HG03097 (cell line): Measurements from ENCODE around the gene NDUFB2.
"Not testable (repeated sequence)": the region's sequence is repeated elsewhere in the genome, so short reads cannot be mapped to it uniquely, and the experiment has no call there.

Experiments used
- ATAC-seq: cut with Tn5 transposase; IDR thresholded peaks from one replicate; pipeline ENCODE4 v1.9.1; 2021; ENCODE audit not compliant: unreplicated experiment, low FRiP score

Gene NDUFB2

DNA sequence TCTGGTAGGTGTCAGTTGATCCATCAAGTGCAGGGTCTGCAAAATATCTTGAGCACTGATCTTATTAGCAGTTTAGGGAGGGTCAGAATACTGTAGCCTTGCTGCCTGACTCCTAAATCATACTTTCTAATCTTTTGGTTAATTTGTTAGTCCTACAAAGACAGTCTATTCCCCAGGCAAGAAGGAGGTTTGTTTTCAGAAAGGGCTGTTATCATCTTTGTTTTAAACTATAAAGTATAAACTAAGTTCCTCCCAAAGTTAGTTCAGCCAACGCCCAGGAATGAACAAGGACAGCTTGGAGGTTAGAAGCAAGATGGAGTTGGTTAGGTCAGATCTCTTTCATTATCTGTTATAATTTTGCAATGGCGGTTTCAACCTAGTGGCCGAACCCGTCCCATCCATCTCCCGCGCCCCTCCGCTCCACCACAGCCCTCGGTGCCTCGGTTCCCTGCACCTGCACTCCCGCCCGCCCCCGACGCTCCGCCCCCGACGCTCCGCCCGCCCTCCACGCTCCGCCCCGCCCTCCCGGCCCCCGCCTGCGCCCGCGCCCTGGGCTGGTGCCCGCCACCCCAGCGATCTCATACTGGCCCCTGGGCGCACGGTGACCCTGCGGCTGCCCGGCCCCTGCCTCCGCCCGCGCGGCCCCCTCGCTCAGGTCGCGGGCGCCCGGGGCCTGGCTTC lies 24.0 kb upstream of the NDUFB2 start, which contains the start of gene ADCK2:
TSS of gene ADCK2 (plus strand) at position 564 of the 681 bp plus-strand sequence. CDS start 386 bp downstream, outside the sequence.
- peak; percentile 32 for ATAC-seq

DNA sequence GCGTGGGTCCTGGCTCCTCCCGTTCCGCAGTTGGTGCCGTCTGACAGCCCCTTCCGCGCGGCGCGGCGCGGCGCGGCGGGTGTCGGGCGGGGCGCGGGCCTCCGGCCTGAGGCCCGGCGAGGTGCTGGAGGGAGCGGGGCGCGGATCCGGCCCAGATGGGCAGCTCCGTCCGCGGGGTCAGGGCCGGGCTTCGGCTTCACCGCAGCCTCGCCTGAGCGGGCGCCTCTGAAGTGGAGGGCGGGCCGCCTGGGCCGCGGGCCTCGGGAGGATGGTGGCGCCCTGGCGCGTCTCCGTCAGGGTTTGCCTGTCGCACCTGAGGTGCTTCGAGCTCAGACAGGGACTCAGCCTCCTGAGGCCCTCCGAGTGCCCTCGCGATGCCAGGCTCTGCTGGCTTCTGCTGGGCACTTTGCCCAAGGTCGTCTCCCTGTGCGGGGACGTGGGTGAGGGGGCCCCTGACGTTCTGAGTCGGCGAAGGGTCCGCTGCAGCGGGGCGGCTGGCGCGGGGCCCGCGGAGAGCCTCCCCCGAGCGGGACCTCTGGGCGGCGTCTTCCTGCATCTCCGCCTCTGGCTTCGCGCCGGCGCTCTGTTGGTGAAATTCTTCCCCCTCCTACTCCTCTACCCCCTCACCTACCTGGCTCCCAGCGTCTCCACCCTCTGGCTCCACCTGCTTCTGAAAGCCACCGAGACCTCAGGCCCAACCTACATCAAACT lies 23.3 kb upstream of the NDUFB2 start:
- ATAC-seq: peak; percentile 34

DNA sequence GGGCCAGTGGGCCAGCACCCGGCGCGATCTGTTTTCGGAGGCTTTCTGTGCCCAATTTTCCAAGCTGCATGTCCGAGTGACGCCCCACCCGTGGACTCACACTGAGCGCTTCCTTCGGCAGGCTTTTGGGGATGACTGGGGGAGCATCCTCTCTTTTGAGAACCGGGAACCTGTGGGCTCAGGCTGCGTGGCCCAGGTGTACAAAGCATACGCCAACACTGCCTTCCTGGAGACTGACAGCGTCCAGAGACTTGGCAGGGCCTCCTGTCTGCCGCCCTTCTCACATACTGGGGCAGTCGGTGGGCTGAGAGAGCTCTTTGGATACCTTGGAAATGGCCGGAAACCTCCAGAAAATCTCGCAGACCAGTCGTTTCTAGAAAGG lies 22.7 kb upstream of the NDUFB2 start:
- ATAC-seq: no peak

DNA sequence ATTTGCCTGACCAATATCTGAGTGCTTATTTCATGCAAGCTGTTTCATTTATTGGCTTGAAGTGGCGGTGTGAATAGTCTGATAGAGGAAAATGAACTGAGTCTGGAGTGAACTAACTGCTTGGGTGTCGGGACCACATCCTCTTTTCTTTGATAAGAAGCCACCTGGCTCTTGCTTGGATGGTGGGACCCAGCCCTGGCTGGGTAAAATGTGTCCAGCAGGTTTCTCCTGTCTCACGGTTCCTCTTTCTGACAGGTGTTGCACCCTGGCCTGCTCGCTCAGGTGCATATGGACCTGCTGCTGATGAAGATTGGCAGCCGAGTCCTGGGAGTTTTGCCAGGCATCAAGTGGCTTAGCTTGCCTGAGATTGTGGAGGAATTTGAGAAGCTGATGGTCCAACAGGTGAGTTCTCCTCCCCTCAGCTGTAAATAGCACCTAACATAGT lies 22.1 kb upstream of the NDUFB2 start:
- ATAC-seq: no peak

DNA sequence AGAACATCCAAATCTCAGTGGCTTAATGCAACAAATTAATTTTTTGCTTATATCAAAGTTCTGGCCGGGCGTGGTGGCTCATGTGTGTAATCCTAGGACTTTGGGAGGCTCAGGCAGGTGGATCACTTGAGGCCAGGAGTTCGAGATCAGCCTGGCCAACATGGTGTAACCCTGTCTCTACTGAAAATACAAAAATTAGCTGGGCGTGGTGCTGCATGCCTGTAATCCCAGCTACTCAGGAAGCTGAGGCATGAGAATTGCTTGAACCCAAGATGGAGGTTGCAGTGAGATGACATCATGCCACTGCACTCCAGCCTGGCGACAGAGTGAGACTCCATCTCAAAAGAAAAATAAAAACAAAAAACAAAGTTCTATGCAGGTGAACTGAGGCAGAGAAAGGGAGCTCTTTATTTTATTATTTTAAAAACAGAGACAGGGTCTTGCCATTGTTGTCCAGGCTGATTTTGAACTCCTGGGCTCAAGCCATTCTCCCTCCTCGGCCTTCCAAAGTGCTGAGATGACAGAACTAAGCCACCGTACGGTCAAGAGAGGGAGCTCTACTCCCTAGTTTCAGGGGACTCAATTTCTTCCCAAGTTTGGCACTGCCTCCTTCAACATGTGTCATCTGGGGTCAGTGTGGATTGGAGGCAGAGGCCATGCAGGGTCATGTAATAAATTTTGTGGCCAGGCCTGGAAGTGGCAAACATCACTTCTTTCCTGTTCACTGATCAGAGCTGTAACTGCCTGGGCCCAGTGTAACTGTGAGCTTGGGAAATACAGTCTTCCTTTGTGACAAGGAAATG lies 21.4 kb upstream of the NDUFB2 start:
- ATAC-seq: no peak

DNA sequence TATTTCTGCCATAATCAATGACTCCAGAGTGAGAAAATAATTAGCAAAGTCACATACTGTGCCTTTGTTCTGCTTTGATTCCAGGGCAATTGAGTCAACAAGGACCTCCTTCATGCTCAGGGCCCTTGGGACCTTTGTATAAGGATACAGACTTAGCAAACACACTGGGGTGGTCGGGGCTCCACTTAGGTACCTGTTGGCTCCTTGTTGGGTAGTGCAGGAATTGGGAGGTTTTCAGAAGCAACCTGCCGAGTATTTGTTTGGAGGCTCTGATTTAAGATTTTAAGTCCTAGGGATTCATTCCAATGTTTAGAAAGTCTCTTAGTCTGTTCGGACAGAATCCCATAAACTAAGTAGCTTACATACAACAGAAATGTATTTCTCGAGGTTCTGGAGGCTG lies 20.8 kb upstream of the NDUFB2 start:
- no peak for ATAC-seq

DNA sequence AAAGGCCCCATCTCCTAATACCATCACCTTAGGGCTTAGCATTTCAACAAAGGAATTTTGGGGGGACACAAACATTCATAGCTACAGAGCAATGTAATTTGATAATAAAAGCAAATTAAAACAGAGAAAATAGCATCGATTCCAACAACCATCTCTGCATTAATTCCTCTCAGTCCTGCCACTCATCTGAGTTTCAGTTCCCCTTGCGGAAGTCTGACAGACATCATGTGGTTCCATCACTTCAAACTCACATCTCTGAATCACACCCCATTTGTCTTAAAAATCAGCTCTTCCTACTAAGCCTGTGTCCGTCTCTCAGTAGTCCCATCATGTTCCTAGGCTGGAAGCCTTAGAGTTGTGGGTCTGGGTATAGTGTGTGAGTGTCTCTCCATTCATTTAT lies 20.2 kb upstream of the NDUFB2 start:
- peak; percentile 47 for ATAC-seq

DNA sequence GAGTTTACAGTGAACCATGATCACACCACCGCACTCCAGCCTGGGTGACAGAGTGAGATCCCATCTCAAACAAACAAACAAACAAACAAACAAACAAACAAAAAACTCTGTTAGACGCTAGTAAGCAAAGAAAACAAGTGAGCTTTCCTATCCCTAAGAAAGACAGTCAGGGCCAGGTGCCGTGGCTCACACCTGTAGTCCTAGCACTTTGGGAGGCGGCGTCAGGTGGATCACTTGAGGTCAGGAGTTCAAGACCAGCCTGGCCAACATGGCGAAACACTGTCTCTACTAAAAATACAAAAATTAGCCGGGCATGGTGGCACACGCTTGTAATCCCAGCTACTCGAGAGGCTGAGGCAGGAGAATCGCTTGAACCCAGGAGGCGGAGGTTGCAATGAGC lies 19.6 kb upstream of the NDUFB2 start:
- ATAC-seq: not testable (repeated sequence)

DNA sequence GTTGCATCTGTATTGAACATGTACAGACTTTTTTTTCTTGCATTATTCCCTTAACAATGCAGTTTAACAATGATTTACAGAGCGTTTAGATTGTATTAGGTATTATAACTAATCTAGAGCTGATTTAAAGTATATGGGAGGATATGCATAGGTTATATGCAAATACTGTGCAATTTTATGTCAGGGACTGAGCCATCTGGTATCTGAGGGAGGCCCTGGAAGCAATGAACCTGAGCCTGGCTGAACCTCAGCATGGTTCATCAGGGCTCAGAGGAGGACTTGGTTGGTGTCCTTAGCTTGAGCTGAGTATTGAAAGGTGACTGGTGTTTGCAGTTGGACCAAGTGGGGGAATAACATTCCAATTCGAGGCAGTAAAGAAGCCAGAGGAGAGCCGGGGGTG lies 19.0 kb upstream of the NDUFB2 start:
- no peak for ATAC-seq

DNA sequence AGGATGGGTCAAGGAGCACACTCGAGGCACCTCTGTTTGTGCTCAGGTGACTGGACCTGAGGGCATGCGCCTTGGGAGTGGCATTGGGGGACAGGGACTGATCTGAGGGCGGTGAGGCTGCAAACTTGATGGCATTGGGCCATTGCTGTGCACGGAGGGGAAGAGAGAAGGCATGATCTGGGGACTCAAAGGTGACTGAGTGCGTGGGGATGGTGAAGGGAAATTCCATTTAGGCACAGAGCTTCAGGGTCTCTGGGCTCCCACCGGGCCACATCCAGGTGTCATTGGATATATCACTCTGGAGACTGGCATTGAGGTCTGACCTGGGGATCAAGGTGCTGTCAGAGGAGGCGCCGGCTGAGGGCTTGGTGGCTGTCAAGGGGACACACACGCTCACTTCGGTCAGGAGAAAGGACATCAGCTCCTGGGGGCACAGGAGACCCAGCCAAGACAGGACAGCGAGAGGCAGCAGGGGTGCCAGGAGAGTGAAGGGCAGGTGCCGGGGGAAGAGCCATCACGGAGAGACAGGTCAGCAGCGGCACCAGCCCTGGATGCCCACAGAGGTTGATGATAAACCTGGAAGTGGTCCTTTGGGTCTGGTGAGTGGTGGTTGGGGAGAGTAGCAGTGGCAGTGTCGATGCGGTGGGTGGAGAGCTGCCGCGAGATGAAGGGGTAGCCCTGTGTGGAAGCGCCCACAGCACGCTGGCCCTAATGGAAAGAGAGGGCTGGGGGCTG lies 18.3 kb upstream of the NDUFB2 start:
- no peak for ATAC-seq

DNA sequence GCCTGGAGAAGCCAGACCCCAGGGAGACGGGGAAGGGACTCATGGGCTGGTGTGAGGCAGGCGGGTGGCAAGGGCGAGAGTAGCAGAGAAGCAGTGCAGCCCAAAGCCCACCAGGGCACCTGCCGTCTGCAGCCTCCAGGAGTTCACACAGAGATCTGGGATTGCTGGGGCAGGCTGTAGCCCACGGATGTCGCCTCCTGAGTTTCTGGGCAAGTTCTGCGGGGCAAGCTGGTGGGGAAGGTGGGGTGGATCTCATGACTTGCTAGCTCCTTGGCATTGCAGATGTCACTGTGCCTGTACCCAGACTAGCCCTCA lies 17.7 kb upstream of the NDUFB2 start:
- no peak for ATAC-seq

DNA sequence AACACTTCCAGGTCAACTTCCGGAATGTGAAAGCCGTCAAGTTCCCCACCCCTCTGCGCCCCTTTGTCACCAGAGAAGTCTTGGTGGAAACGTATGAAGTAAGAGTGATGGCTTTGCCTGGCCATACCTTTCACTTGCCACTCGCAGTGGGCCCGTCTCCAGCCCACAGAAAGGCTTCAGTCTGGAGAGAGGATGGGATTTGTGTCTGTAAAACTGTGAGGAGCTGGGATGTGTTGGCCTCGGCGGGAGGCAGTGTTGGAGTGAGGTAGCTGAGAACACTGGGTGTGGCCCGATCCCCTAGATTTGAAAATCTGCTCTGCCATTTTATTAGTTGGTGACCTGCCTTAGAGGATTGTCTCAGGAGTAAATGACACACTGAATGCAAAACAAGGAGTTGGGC lies 17.3 kb upstream of the NDUFB2 start:
- no peak for ATAC-seq

DNA sequence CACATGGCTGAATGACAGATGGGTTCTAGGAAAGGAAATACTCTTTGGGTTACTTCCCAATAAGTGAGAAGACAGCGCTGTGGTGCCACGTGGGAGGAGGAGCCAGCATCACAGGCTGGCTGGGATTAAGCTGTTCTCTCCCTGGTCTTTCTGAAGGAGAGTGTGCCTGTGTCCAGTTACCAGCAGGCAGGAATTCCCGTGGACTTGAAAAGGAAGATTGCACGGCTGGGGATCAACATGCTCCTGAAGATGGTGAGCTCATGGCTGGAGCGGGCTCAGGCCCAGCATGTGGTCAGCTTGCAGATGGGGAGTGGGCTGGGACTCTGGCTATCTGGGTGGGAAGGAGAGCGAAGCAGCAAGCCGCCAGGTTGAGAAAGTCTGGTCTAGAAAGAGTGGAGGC lies 15.6 kb upstream of the NDUFB2 start:
- no peak for ATAC-seq

DNA sequence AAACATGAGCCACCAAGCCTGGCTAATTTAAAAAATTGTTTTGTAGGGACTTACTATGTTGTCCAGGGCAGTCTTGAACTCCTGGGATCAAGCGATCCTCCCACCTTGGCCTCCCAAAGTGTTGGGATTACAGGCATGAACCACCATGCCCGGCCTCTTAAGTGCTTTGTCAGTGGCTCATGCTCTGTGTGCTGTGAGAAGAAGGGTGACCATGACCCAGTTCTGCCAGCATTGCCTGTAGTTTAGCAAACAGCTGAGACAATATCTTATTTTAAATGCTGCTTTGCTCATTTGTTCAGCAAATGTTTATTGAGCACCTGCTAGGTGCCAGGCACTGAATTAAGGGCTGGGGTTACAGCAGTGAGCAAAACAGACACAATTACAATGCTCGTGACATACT lies 14.7 kb upstream of the NDUFB2 start:
- ATAC-seq: no peak

DNA sequence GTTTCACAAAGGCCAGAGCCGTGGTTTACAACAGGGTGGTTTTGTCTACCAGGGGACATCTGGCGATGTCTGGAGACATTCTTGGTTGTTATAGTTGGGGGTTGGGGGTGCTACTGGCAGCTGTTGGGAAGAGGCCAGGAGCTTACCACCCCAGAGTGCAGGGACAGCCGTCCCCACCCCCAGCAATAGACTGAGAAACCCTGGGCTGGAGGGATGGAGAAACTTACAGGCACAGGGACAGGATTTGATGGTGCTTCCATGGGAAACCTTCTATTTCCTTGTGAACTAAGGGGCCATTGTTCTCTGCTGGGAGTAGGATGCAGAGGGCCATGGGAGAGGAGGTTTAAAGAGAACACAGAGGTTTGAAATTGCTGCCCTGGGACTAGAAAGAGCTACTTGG lies 12.9 kb upstream of the NDUFB2 start:
- no peak for ATAC-seq

DNA sequence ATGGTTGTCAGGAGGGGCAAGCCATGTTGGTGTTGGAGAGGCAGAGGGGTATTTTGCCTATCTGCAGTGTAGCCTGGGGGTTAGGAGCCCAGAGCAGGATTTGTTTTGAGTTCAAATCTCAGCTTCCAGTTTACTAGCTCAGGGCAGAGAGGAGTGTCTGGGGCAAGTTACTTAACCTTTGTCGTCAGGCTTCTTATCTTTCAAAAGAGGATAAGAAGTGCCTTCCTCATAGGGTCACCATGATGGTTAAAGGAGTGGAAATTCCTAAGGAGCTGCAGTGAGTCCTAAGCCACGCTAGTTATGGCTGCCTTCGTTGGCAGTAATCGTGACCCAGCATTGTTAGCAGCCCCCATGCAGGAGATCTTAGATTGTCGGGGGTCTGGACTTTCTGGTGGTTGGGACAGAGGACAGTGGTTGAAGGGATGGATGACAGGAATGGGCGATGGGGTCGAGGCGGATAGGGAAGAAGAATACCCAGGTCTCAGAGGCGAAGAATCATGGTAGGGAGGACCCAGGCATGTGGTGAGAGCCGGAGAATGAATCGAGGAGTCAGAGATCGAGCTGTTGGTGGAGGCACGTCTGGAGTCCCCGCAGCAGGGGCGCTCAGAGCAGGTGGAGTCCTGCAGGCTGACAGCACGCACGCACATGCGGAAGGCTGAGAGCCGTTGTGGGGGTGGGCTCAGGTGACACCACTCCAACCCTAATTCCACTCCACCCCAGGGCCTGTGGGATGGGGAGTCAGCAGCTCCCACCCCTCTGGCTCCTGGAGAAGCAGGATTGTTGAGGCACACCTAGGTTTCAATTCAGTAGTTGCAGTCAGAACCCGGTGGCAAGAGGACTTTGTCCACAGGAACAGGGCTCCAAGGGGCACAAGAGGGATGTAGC lies 12.2 kb upstream of the NDUFB2 start:
- no peak for ATAC-seq

DNA sequence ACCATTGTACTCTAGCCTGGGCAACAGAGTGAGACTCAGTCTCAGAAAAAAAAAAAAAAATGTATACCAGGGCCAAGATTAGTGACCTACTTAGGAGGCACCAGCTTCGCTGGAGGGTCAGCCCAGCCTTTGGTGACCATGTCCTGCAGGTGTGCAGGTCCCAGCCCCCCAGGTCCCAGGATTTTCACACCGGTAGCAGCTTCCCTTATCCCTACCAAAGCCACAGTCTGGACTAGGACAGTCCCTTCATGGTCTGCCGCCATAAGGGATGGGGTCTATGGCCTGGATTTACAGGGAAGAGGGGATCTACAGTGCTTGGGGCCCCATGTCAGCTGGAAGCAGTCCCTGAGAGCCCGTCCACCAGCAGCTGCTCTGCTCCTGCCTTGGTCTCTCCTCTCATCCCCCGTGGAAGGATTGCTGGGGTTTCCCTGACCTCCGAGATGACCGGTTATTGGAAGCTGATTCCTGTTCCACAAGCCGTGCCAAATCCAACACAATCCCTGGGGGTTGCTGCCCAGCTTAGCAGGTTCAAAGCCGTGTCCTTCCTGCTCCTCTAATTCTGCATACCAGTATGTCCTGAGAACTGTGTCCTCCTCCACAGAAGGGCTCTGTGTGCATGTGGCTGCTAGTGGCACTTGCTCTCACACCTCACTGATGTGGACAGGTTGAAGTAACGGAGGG lies 11.0 kb upstream of the NDUFB2 start:
- no peak for ATAC-seq

DNA sequence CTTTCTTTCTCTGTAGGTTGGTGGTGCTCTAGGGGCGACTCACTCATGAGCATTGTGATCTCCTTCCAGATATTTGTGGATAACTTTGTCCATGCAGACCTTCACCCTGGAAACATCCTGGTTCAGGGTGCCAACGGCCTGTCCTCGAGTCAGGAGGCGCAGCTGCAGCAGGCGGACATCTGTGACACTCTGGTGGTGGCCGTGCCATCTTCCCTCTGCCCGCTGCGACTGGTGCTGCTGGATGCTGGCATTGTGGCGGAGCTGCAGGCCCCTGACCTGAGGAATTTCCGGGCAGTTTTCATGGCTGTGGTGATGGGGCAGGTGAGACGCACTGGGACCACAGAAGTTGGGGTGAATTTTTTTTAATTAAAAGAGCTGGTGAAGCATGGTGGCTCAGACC lies 9.6 kb upstream of the NDUFB2 start:
- no peak for ATAC-seq

DNA sequence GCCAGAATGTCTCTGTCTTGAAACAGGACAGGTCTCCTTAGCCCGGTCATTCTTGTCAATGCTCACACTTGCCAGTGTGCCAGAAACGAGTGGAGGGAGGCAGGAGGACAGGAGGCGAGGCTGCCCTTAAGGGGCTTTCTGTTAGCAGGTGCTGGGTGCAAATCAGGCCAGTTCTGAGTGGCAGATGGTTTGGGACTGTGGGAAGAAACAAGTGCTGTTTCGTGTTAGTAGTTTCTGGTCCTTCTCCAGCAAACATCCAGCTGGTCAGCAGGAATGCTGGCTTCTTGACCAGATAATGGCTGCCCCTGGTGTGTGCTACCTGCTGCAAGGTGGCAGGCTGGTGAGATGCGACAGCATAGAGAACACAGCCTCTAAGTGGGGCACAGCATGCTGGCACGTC lies 8.2 kb upstream of the NDUFB2 start:
- no peak for ATAC-seq
